Breast epithelium (tissue), 4 donors: ENCODE results near the gene NEK10. TPM values are rescaled to one million over a fixed set of nuclear protein-coding genes. Genes with fewer than 3 reads are reported as not detected.
"Not testable (repeated sequence)": the region's sequence is repeated elsewhere in the genome, so short reads cannot be mapped to it uniquely, and the experiment has no call there.

Source experiments
- DNase-seq, 2 donors: peaks; one replicate each; pipeline ENCODE4 v3.0.0-alpha.2; 2019; ENCODE audit warnings: low spot score in 2 of 2
- H3K27ac ChIP-seq, 2 donors: fragments of 200-600 bp; sonication (generic) in 1 of 2; one replicate each; pipeline ENCODE4 v1.5.1; 2016 to 2019; ENCODE audit warnings: mild to moderate bottlenecking in 1 of 2
- H3K27me3 ChIP-seq, 2 donors: fragments of 200-600 bp; sonication (generic) in 1 of 2; one replicate each; pipeline versions ENCODE4 v1.5.1 to v1.6.0; 2017 to 2019; ENCODE audit warnings: control low read depth in 1 of 2, mild to moderate bottlenecking in 1 of 2
- H3K36me3 ChIP-seq: fragments of 200-600 bp; one replicate; pipeline ENCODE4 v1.5.1; 2019
- H3K4me1 ChIP-seq, 2 donors: fragments of 200-600 bp; sonication (generic); one replicate each; pipeline ENCODE4 v1.5.1; 2016 to 2019; ENCODE audit warnings: control low read depth in 1 of 2
- H3K4me3 ChIP-seq, 3 donors: fragments of 200-600 bp; sonication (generic); 1 replicate in 2 of 3; 2 replicates in 1 of 3; pipeline ENCODE4 v1.5.1; 2016 to 2019; ENCODE audit warnings: mild to moderate bottlenecking in 3 of 3, moderate library complexity in 2 of 3
- H3K9me3 ChIP-seq, 2 donors: fragments of 200-600 bp; sonication (generic) in 1 of 2; one replicate each; pipeline ENCODE4 v1.5.1; 2016 to 2019; ENCODE audit warnings: control low read depth in 1 of 2
- POLR2A ChIP-seq: fragments of 450-650 bp; IDR thresholded peaks from one replicate; pipeline ENCODE4 v1.6.1; 2016; ENCODE audit warnings: antibody characterized with exemption, mild to moderate bottlenecking, moderate library complexity
- POLR2AphosphoS5 ChIP-seq, 3 donors: sonication (generic); formaldehyde crosslinking; IDR thresholded peaks; one replicate each; pipeline ENCODE4 v1.6.1; 2017; ENCODE audit warnings: antibody characterized with exemption in 3 of 3
- intact Hi-C: fragments of 100-400 bp; cut with DNase I; formaldehyde crosslinking; loops from one replicate; pipeline ENCODE4 v1.15.1; 2023; ENCODE audit warnings: low total_unique reads
- total RNA-seq, 3 donors: library from RNA; depleted of rRNA; stranded (reverse); fragments of >200 nt; gene quantifications; one replicate each; pipeline ENCODE4 v1.1.0, GENCODE V29; 2016
- TF ChIP-seq, protein P1 (sequence below), 3 donors: fragments of 450-650 bp; IDR thresholded peaks; one replicate each; pipeline ENCODE4 v1.5.1; 2016 to 2017; ENCODE audit warnings: antibody characterized with exemption in 3 of 3, mild to moderate bottlenecking in 3 of 3, moderate library complexity in 3 of 3

The NEK10 gene
- total RNA-seq, 3 donors from 2014 or later, result 0.96 to 246 (median 48.4) TPM

DNA sequence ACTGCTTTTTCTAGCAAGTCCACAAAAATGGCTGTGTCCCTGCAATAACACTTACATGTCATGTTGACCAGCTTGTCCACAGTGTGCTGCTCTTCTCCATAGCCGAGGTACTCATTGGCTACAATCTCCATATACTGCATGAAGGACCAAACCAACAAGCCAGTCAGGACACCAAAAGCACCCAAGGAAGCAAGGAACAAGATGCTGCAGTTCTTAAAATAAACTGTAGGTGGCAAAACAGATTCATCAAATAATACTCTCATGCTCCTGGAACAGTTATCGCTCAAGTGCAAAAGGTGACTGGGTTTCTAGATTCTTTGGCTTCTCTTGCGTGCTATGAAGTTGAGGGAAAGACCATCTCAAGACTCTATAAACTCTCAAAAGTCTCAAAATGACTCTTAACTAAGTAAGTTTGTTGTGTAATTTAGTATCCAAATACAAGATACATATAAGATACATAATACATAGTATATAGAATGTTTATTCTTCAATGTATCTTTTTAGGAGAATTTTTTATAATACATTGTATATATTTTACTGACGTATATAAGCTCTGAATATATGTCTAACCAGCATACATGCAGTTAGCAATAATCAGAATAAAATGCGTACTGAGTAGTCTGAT is 57.0 kb downstream of the NEK10 start:
- intact Hi-C loops, result no loop called here
- DNase-seq, result no peak
- TF ChIP-seq POLR2AphosphoS5 (IDR thresholded peaks at IDR 0.05) (no peak), POLR2A (no peak)
- TF ChIP-seq, protein P1, sequence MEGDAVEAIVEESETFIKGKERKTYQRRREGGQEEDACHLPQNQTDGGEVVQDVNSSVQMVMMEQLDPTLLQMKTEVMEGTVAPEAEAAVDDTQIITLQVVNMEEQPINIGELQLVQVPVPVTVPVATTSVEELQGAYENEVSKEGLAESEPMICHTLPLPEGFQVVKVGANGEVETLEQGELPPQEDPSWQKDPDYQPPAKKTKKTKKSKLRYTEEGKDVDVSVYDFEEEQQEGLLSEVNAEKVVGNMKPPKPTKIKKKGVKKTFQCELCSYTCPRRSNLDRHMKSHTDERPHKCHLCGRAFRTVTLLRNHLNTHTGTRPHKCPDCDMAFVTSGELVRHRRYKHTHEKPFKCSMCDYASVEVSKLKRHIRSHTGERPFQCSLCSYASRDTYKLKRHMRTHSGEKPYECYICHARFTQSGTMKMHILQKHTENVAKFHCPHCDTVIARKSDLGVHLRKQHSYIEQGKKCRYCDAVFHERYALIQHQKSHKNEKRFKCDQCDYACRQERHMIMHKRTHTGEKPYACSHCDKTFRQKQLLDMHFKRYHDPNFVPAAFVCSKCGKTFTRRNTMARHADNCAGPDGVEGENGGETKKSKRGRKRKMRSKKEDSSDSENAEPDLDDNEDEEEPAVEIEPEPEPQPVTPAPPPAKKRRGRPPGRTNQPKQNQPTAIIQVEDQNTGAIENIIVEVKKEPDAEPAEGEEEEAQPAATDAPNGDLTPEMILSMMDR (IDR thresholded peaks at IDR 0.05), result peak; percentile 75 to 82 (median 79)
- Histone ChIP-seq H3K9me3 (no peaks in the 10 kb centered on the region), H3K36me3 (no peaks in the 10 kb centered on the region), H3K4me3 (no peak overlapping the region), H3K27ac (no peak overlapping the region), H3K27me3 (no peaks in the 10 kb centered on the region), H3K4me1 (no peaks in the 10 kb centered on the region)

DNA sequence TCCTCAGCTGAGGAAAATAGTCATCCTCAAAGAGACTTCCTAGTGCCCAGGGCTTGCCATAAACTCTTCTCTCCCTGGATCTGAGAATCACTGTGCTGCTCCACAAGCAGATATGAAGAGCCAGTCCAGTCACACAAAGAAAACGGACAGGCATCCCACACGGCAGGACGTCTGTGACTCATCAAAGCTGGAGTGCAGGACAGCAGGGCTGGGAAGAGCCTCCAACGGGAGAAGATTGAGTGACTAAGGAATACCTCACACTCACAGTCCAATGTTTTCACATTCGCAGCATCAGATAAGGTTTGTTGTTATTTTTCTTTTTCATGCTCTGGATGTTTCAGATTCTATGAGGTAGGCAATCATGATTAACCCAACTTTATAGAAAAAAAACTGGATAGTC is 57.8 kb downstream of the NEK10 start:
- Histone ChIP-seq H3K27ac (no peak overlapping the region), H3K4me1 (no peaks in the 10 kb centered on the region), H3K27me3 (no peaks in the 10 kb centered on the region), H3K4me3 (no peak overlapping the region), H3K36me3 (no peaks in the 10 kb centered on the region), H3K9me3 (no peaks in the 10 kb centered on the region)
- intact Hi-C loops, result no loop called here
- no peak for TF ChIP-seq POLR2A
- TF ChIP-seq, protein P1 (IDR thresholded peaks at IDR 0.05), result no peak
- TF ChIP-seq POLR2AphosphoS5 (IDR thresholded peaks at IDR 0.05), result no peak
- DNase-seq, result no peak

DNA sequence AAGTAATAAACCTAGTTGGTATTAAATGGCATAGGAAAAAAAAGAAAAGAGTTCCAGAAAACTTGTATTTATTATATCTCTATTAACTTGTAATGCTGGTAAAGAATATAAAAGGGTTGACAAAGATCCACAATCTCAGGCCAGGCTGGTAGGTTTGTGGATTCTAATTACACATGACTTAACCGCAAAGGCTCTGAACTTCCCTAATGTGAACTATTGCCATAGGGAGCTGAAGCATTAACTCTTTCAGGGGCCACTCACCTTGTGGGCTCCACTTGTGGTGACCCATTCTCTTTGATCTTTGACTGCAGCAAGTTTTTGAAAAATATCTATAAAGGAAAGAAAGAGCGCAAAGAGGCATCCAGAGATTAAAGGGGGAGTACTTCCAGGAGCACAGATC is 58.5 kb downstream of the NEK10 start:
- DNase-seq, result no peak
- Histone ChIP-seq H3K9me3 (no peaks in the 10 kb centered on the region), H3K27me3 (no peaks in the 10 kb centered on the region), H3K4me3 (no peak overlapping the region), H3K27ac (no peak overlapping the region), H3K36me3 (no peaks in the 10 kb centered on the region), H3K4me1 (no peaks in the 10 kb centered on the region)
- intact Hi-C loops, result no loop called here
- TF ChIP-seq POLR2A, result no peak
- no peak for TF ChIP-seq POLR2AphosphoS5 (IDR thresholded peaks at IDR 0.05)
- TF ChIP-seq, protein P1 (IDR thresholded peaks at IDR 0.05), result no peak

DNA sequence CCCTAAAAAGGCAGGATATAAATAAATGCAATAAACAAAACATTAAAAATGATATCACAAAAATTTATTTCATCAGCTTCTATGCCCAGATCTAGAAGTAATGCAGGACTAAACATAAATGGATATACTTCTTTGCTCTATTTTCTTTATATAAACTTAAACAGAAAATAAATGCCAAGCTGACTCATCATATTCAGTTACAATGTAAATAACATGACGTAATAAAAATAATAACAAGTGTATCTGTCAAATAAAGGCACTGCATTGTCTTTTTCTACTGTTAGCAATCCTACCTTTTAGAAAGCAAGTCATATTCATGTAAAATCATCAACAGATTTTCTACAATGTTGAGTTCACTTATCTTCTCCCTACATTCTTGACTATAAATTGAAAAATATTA is 61.6 kb downstream of the NEK10 start:
- intact Hi-C loops, result no loop called here
- no peak for DNase-seq
- TF ChIP-seq, protein P1 (IDR thresholded peaks at IDR 0.05), result no peak
- TF ChIP-seq POLR2A (no peak), POLR2AphosphoS5 (IDR thresholded peaks at IDR 0.05) (no peak)
- Histone ChIP-seq H3K27me3 (no peaks in the 10 kb centered on the region), H3K27ac (no peak overlapping the region), H3K36me3 (no peaks in the 10 kb centered on the region), H3K9me3 (no peaks in the 10 kb centered on the region), H3K4me1 (no peaks in the 10 kb centered on the region), H3K4me3 (no peak overlapping the region)

DNA sequence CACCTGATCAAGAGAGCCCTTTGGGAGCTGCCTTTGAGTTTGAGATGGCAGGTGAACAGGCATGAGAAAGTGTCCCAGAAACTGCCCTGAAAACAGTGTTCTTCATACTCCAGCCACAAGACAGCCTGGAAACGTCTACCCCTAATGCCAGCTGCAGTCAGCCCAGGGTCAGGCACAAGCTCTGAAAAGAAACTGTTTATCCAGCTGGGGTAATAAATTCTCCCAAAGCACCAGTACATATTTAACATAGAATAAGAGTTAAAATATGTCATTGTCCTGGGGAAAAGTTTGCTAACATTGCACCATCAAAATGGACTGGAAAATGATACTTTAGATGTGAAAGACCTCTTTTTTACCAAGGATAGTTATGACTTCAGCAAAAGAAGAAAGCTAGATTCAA is 66.3 kb downstream of the NEK10 start:
- no peaks in the 10 kb centered on the region for H3K36me3 ChIP-seq
- H3K27ac ChIP-seq, result no peak overlapping the region
- TF ChIP-seq, protein P1 (IDR thresholded peaks at IDR 0.05), result no peak
- TF ChIP-seq POLR2AphosphoS5 (IDR thresholded peaks at IDR 0.05) (no peak), POLR2A (no peak)
- H3K27me3 ChIP-seq, result no peaks in the 10 kb centered on the region
- no peak overlapping the region for H3K4me3 ChIP-seq
- intact Hi-C loops, result no loop called here
- peaks cover 0 to 17% of the 10 kb centered on the region in 2 donors for H3K9me3 ChIP-seq
- no peak for DNase-seq
- H3K4me1 ChIP-seq, result no peaks in the 10 kb centered on the region

DNA sequence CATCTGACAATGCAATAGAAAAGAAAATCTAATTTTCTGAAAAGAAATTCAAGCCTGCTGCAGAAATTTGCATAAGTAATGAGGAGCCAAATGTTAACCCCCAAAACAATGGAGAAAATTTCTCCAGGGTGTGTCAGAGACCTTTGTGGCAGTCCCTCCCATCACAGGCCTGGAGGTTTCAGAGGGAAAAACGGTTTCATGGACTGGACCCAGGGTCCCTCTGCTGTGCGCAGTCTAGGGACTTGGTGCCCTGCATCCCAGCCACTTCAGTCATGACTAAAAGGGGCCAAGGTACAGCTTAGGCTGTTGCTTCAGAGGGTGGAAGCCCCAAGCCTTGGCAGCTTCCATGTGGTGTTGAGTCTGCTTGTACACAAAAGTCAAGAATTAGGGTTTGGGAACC is 70.2 kb downstream of the NEK10 start:
- DNase-seq, intact Hi-C loops, H3K4me3 ChIP-seq, H3K4me1 ChIP-seq, H3K27ac ChIP-seq, H3K36me3 ChIP-seq, H3K27me3 ChIP-seq: not testable (repeated sequence)
- peaks cover 0 to 17% of the 10 kb centered on the region in 2 donors for H3K9me3 ChIP-seq
